OCI-LY7 (cell line): ENCODE results near the gene GOLGA5. TPM values are rescaled to one million over a fixed set of nuclear protein-coding genes. Genes with fewer than 3 reads are reported as not detected.

Experiments used
- BruUV-seq: library from RNA; stranded (reverse); fragments of 400-500 nt; replicated peaks from 2 replicates; lab custom pipeline; 2021; lab: Mats Ljungman, UMichigan
- CTCF ChIA-PET: fragments of 300-600 bp; sonication (Branson Sonifier 250); formaldehyde crosslinking; loops from one replicate; lab custom pipeline; 2022; ENCODE audit warnings: antibody characterized with exemption; ENCODE audit not compliant: unreplicated experiment; lab: Charles Lee
- POLR2A ChIA-PET: fragments of 300-600 bp; sonication (Branson Sonifier 250); formaldehyde crosslinking; loops from one replicate; lab custom pipeline; 2022; ENCODE audit warnings: antibody characterized with exemption; lab: Charles Lee
- DNase-seq: peaks from one replicate; pipeline ENCODE4 v3.0.0-alpha.2; 2015; ENCODE audit warnings: low spot score
- H2AFZ ChIP-seq: fragments of 200-600 bp; sonication (generic), shearing (Covaris generic); 2 replicates; pipeline ENCODE4 v1.6.1; 2014; ENCODE audit warnings: mild to moderate bottlenecking, antibody characterized with exemption, low read length, moderate library complexity
- H3K27ac ChIP-seq: fragments of 200-600 bp; sonication (generic); 2 replicates; pipeline ENCODE4 v1.5.1; 2014; ENCODE audit warnings: mixed run types, low read depth, mild to moderate bottlenecking, moderate library complexity, low read length, inconsistent platforms; ENCODE audit not compliant: poor library complexity, severe bottlenecking
- H3K36me3 ChIP-seq: fragments of 200-600 bp; sonication (generic); 2 replicates; pipeline ENCODE4 v1.6.1; 2014; ENCODE audit warnings: mild to moderate bottlenecking, antibody characterized with exemption, low read length, moderate library complexity, mixed read lengths; ENCODE audit not compliant: insufficient read depth
- H3K4me1 ChIP-seq: fragments of 200-600 bp; sonication (generic); 2 replicates; pipeline ENCODE4 v1.5.1; 2014; ENCODE audit warnings: mild to moderate bottlenecking, low read length; ENCODE audit not compliant: insufficient read depth, poor library complexity, severe bottlenecking
- H3K4me2 ChIP-seq: fragments of 200-600 bp; sonication (generic); 2 replicates; pipeline ENCODE4 v1.6.1; 2014; ENCODE audit warnings: mild to moderate bottlenecking, low read length
- H3K4me3 ChIP-seq: fragments of 200-600 bp; sonication (generic); 2 replicates; pipeline ENCODE4 v1.5.1; 2014; ENCODE audit warnings: mild to moderate bottlenecking, low read depth, low read length; ENCODE audit not compliant: poor library complexity, severe bottlenecking
- H3K79me2 ChIP-seq: fragments of 200-600 bp; sonication (generic); 2 replicates; pipeline ENCODE4 v1.6.1; 2016; ENCODE audit warnings: low read depth, mild to moderate bottlenecking, low read length, moderate library complexity, mixed read lengths; ENCODE audit not compliant: insufficient read depth
- H3K9me2 ChIP-seq: fragments of 200-600 bp; sonication (generic); 2 replicates; pipeline ENCODE4 v1.6.1; 2016; ENCODE audit warnings: mild to moderate bottlenecking, low read length, mixed read lengths; ENCODE audit not compliant: insufficient read depth
- H3K9me3 ChIP-seq: fragments of 200-600 bp; sonication (generic); 2 replicates; pipeline ENCODE4 v1.6.1; 2014; ENCODE audit warnings: mild to moderate bottlenecking, mixed run types, low read length, mixed read lengths
- H4K20me1 ChIP-seq: fragments of 200-600 bp; sonication (generic); 2 replicates; pipeline ENCODE4 v1.6.1; 2014; ENCODE audit warnings: mild to moderate bottlenecking, antibody characterized with exemption, low read length, moderate library complexity, mixed read lengths; ENCODE audit not compliant: insufficient read depth
- CTCF ChIP-seq: fragments of 200-600 bp; sonication (generic); conservative IDR thresholded peaks from 2 replicates; pipeline ENCODE4 v1.5.1; 2014; ENCODE audit warnings: mild to moderate bottlenecking, antibody characterized with exemption, low read length, moderate library complexity, mixed read lengths
- EZH2phosphoT487 ChIP-seq: fragments of 200-600 bp; sonication (generic); IDR thresholded peaks from 2 replicates; pipeline ENCODE4 v1.6.1; 2018; ENCODE audit warnings: low read depth, borderline replicate concordance, mild to moderate bottlenecking, mixed run types, antibody characterized with exemption, low read length, moderate library complexity, mixed read lengths
- intact Hi-C: fragments of 100-400 bp; cut with micrococcal nuclease; formaldehyde crosslinking; loops from one replicate; pipeline ENCODE4 v1.10.0; 2022; ENCODE audit not compliant: unreplicated experiment
- total RNA-seq, 2 experiments: library from RNA; depleted of rRNA in 1 of 2; stranded (reverse); fragments of >200 nt in 1 of 2; shearing (Covaris generic) in 1 of 2; gene quantifications; 2 replicates each; pipeline ENCODE4 v1.2.3, GENCODE V29; 2014 to 2022

Gene GOLGA5
- total RNA-seq, 2 experiments from 2014 or later, result 13.3 to 19.8 TPM

- peaks cover 10% of the 10 kb centered on the region for H3K36me3 ChIP-seq
- ChIA-PET POLR2A (no interaction called here), CTCF (no interaction called here)
- no peaks in the 10 kb centered on the region for H3K9me2 ChIP-seq
- no peaks in the 10 kb centered on the region for H3K9me3 ChIP-seq
- H3K4me2 ChIP-seq, result no peak overlapping the region
- BruUV-seq, result no TSS peak
- DNase-seq, result no peak
- H3K27ac ChIP-seq, result no peak overlapping the region
- intact Hi-C loops, result no loop called here
- H2AFZ ChIP-seq, result no peak overlapping the region
- peaks cover 4% of the 10 kb centered on the region for H3K4me1 ChIP-seq
- TF ChIP-seq CTCF (no peak), EZH2phosphoT487 (no peak)
- H4K20me1 ChIP-seq, result no peaks in the 10 kb centered on the region
- H3K79me2 ChIP-seq, result no peaks in the 10 kb centered on the region
- no peak overlapping the region for H3K4me3 ChIP-seq
These were observed 50.1 kb downstream of the GOLGA5 start for GRCh38 chr14:92844204-92844603.

- Histone ChIP-seq H3K9me2 (no peaks in the 10 kb centered on the region), H2AFZ (no peak overlapping the region), H3K27ac (no peak overlapping the region), H3K4me1 (peaks cover 4% of the 10 kb centered on the region), H3K79me2 (no peaks in the 10 kb centered on the region), H3K4me2 (no peak overlapping the region), H3K36me3 (no peaks in the 10 kb centered on the region; the same call in 1 of the 2 replicates), H4K20me1 (no peaks in the 10 kb centered on the region), H3K9me3 (no peaks in the 10 kb centered on the region), H3K4me3 (no peak overlapping the region)
- BruUV-seq, result no TSS peak
- intact Hi-C loops, result no loop called here
- POLR2A ChIA-PET, result no interaction called here
- no peak for DNase-seq
- TF ChIP-seq EZH2phosphoT487 (no peak), CTCF (no peak)
- CTCF ChIA-PET, result no interaction called here
These were observed 52.2 kb downstream of the GOLGA5 start for GRCh38 chr14:92846162-92846897.

GRCh38 chr14:92847278-92847677 lies 53.2 kb downstream of the GOLGA5 start:
- H3K79me2 ChIP-seq, result no peaks in the 10 kb centered on the region
- no peak overlapping the region for H3K4me2 ChIP-seq
- H4K20me1 ChIP-seq, result no peaks in the 10 kb centered on the region
- peaks cover 4% of the 10 kb centered on the region for H3K4me1 ChIP-seq
- no TSS peak for BruUV-seq
- H3K36me3 ChIP-seq, result no peaks in the 10 kb centered on the region
- intact Hi-C loops, result no loop called here
- DNase-seq, result no peak
- no peak overlapping the region for H3K27ac ChIP-seq
- no peak overlapping the region for H3K4me3 ChIP-seq
- POLR2A ChIA-PET, result no interaction called here
- H2AFZ ChIP-seq, result no peak overlapping the region
- H3K9me3 ChIP-seq, result no peaks in the 10 kb centered on the region
- CTCF ChIA-PET, result no interaction called here
- no peaks in the 10 kb centered on the region for H3K9me2 ChIP-seq
- TF ChIP-seq CTCF (no peak), EZH2phosphoT487 (no peak)
